HL-60 (cell line): ENCODE results near the gene PLXNA2.

ENCODE experiments used
- DNase-seq, 2 experiments: peaks; one replicate each; pipeline ENCODE4 v3.0.0-alpha.2; 2010 to 2020; ENCODE audit warnings: low read depth in 1 of 2, low spot score in 1 of 2
- H3K27ac ChIP-seq: fragments of 250-450 bp; sonication (Bioruptor Pico); replicated peaks from 2 replicates; pipeline ENCODE4 v1.5.1; 2020; ENCODE audit warnings: mild to moderate bottlenecking, moderate library complexity
- H3K27me3 ChIP-seq: fragments of 250-450 bp; sonication (Bioruptor Pico); 2 replicates; pipeline ENCODE4 v1.5.1; 2021; ENCODE audit warnings: mild to moderate bottlenecking, moderate library complexity; ENCODE audit not compliant: insufficient read depth, poor library complexity, severe bottlenecking
- H3K4me3 ChIP-seq: replicated peaks from 2 replicates; pipeline ENCODE4 v1.5.1; 2011; ENCODE audit warnings: mild to moderate bottlenecking, control low read depth, low read length; ENCODE audit not compliant: insufficient read depth
- CTCF ChIP-seq: IDR thresholded peaks from one replicate; pipeline ENCODE4 v1.5.1; 2011; ENCODE audit warnings: low read length, control low read depth, inconsistent platforms; ENCODE audit not compliant: insufficient read depth
- GABPA ChIP-seq: IDR thresholded peaks from 2 replicates; pipeline ENCODE4 v1.6.1; 2012; ENCODE audit warnings: low read depth
- POLR2AphosphoS5 ChIP-seq: IDR thresholded peaks from 2 replicates; pipeline ENCODE4 v1.6.1; 2012; ENCODE audit warnings: low read depth
- SPI1 ChIP-seq: IDR thresholded peaks from 2 replicates; pipeline ENCODE4 v1.6.1; 2012; ENCODE audit warnings: low read depth, mild to moderate bottlenecking, borderline replicate concordance
- TF ChIP-seq, protein P1 (sequence below): IDR thresholded peaks from 2 replicates; pipeline ENCODE4 v1.6.1; 2012; ENCODE audit warnings: low read depth; ENCODE audit not compliant: insufficient replicate concordance

Gene PLXNA2

DNA sequence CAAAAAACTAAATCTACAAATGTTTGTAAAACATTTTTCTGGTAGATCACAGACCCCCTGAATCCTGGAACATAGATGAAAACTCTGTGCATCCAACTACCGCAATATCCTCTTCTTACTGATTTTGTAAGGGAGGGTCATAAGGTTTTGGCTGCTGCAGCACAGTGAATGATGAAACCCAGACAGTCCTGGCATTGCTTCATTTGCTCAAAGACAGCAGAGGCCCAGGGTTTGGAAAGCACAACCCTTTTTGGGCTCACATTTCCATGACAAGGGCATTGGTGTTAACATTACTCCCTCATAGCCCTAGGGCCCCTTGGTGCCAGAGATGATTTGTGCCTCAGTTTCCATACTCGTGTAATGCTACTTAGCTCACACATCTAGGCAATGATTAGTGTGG, 51.2 kb downstream of the PLXNA2 start:
- no peak overlapping the region for H3K4me3 ChIP-seq
- H3K27ac ChIP-seq = no peak overlapping the region
- H3K27me3 ChIP-seq = no peaks in the 10 kb centered on the region
- DNase-seq = no peak
- TF ChIP-seq SPI1 (no peak), CTCF (no peak), POLR2AphosphoS5 (no peak)
- TF ChIP-seq, protein P1, sequence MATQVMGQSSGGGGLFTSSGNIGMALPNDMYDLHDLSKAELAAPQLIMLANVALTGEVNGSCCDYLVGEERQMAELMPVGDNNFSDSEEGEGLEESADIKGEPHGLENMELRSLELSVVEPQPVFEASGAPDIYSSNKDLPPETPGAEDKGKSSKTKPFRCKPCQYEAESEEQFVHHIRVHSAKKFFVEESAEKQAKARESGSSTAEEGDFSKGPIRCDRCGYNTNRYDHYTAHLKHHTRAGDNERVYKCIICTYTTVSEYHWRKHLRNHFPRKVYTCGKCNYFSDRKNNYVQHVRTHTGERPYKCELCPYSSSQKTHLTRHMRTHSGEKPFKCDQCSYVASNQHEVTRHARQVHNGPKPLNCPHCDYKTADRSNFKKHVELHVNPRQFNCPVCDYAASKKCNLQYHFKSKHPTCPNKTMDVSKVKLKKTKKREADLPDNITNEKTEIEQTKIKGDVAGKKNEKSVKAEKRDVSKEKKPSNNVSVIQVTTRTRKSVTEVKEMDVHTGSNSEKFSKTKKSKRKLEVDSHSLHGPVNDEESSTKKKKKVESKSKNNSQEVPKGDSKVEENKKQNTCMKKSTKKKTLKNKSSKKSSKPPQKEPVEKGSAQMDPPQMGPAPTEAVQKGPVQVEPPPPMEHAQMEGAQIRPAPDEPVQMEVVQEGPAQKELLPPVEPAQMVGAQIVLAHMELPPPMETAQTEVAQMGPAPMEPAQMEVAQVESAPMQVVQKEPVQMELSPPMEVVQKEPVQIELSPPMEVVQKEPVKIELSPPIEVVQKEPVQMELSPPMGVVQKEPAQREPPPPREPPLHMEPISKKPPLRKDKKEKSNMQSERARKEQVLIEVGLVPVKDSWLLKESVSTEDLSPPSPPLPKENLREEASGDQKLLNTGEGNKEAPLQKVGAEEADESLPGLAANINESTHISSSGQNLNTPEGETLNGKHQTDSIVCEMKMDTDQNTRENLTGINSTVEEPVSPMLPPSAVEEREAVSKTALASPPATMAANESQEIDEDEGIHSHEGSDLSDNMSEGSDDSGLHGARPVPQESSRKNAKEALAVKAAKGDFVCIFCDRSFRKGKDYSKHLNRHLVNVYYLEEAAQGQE = no peak

GRCh38 chr1:208190784-208191183, 53.4 kb downstream of the PLXNA2 start:
- H3K4me3 ChIP-seq = no peak overlapping the region
- no peak for DNase-seq
- TF ChIP-seq POLR2AphosphoS5 = no peak
- TF ChIP-seq, protein P1 = no peak
- no peak for TF ChIP-seq SPI1
- no peak for TF ChIP-seq GABPA
- no peak for TF ChIP-seq CTCF
- H3K27ac ChIP-seq = no peak overlapping the region
- peaks cover 5% of the 10 kb centered on the region for H3K27me3 ChIP-seq

DNA sequence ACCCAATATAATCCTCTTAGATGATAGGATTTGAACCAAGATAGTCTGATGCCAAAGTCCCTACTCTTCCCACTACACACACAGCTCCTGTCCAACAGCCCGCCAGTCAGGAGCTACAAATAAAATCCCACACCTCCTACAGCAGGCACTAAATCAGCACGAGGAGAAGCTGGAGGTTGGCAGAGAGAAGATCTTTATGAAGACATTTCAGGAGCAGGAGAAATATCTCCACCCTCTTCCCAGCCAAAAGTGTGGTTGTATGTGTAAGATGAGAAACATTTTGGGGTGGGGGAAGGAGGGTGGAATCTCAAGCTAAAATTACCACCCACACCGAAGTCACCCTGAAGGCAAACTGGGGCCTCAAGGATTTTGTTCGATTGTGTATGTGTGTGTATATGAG, 54.5 kb downstream of the PLXNA2 start:
- no peak overlapping the region for H3K27ac ChIP-seq
- H3K27me3 ChIP-seq = peaks cover 5% of the 10 kb centered on the region
- no peak for DNase-seq
- H3K4me3 ChIP-seq = no peak overlapping the region
- TF ChIP-seq SPI1 (no peak), POLR2AphosphoS5 (no peak), GABPA (no peak), CTCF (no peak)
- TF ChIP-seq, protein P1 = no peak
